ENCODE data around the gene RNU1-4.
"Not testable (repeated sequence)": the region's sequence is repeated elsewhere in the genome, so short reads cannot be mapped to it uniquely, and the experiment has no call there.

DNA sequence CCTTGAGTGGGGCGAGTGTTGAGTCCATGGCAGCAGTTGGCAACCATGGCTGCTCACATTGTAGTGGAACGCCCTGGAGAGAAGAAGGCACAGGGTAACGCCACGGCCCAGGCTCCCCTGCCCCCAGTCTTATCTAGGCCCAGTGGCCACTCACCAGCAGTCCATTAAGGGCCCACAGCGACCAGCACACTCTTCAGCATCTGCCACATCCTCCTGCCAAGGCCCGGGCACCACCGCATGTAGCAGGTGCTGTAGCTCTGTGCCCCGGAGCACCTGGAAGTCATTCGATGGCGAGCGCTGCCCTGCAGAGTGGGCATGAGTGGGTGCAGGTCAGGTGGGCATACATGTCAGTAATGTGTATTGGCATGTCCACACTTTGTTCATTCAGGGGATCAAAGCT, 20.5 kb downstream of the RNU1-4 start:
- not testable (repeated sequence) for TF ChIP-seq POLR2A (IDR thresholded peaks at IDR 0.05)
- TF ChIP-seq, protein P1, sequence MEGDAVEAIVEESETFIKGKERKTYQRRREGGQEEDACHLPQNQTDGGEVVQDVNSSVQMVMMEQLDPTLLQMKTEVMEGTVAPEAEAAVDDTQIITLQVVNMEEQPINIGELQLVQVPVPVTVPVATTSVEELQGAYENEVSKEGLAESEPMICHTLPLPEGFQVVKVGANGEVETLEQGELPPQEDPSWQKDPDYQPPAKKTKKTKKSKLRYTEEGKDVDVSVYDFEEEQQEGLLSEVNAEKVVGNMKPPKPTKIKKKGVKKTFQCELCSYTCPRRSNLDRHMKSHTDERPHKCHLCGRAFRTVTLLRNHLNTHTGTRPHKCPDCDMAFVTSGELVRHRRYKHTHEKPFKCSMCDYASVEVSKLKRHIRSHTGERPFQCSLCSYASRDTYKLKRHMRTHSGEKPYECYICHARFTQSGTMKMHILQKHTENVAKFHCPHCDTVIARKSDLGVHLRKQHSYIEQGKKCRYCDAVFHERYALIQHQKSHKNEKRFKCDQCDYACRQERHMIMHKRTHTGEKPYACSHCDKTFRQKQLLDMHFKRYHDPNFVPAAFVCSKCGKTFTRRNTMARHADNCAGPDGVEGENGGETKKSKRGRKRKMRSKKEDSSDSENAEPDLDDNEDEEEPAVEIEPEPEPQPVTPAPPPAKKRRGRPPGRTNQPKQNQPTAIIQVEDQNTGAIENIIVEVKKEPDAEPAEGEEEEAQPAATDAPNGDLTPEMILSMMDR (IDR thresholded peaks at IDR 0.05): not testable (repeated sequence)
